Esophagus muscularis mucosa (tissue), 4 donors: ENCODE results near the gene POLR2J.

Experiments
- CTCF ChIP-seq, 3 experiments: fragments of 200-600 bp in 2 of 3; fragments of 450-650 bp in 1 of 3; sonication (generic) in 2 of 3; IDR thresholded peaks; one replicate each; pipeline ENCODE4 v1.5.1; 2017 to 2019; ENCODE audit warnings: antibody characterized with exemption in 3 of 3, mild to moderate bottlenecking in 2 of 3, moderate library complexity in 1 of 3
- EP300 ChIP-seq: sonication (generic); formaldehyde crosslinking; IDR thresholded peaks from one replicate; pipeline ENCODE4 v1.6.1; 2017; ENCODE audit warnings: antibody characterized with exemption
- POLR2A ChIP-seq: fragments of 450-650 bp; IDR thresholded peaks from one replicate; pipeline ENCODE4 v1.6.1; 2017; ENCODE audit warnings: antibody characterized with exemption, moderate library complexity, mild to moderate bottlenecking, low read depth

DNA sequence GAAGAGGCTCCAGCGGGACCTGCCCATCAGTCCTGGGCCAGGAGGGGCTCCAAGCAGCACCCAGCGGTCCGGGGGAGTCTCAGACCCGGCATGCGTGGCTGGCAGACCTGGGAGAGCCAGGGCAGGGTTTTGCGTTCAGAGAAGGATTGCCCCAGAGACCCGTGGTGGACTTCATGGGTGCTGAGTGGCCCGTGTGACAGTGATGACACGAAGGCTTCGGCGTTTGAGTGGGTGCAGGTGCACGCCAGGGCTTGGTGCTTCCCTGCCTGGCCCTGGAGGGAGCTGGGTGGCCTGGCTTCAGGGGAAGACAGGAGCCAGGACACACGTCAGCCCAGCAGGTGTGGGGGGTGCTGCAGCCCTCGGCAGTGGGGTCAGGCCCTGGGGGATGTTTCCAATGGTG, 31.4 kb downstream of the POLR2J start:
- TF ChIP-seq CTCF (IDR thresholded peaks at IDR 0.05): no peak
- TF ChIP-seq EP300: no peak
- no peak for TF ChIP-seq POLR2A
